H1 (cell line): ENCODE results near the gene LIPC. TPM values are rescaled to one million over a fixed set of nuclear protein-coding genes. Genes with fewer than 3 reads are reported as not detected.

Experiments used
- ASH2L ChIP-seq: fragments of 200-600, 300-600 bp; sonication (generic); IDR thresholded peaks from one replicate; pipeline ENCODE4 v1.7.1; 2017; ENCODE audit warnings: low read length
- ATF2 ChIP-seq: IDR thresholded peaks from 2 replicates; pipeline ENCODE4 v1.6.1; 2012; ENCODE audit warnings: low read length, inconsistent platforms
- RFX5 ChIP-seq: IDR thresholded peaks from 2 replicates; pipeline ENCODE4 v1.6.1; 2011; ENCODE audit warnings: low read depth, low read length, improper control_type of control experiment, borderline replicate concordance
- SAP30 ChIP-seq: fragments of 300-600 bp; sonication (generic); IDR thresholded peaks from 2 replicates; pipeline ENCODE4 v1.7.1; 2012; ENCODE audit warnings: low read length, moderate library complexity, mild to moderate bottlenecking, inconsistent platforms; ENCODE audit not compliant: insufficient read depth, insufficient replicate concordance
- SIX5 ChIP-seq: IDR thresholded peaks from 2 replicates; pipeline ENCODE4 v1.6.1; 2011; ENCODE audit warnings: mild to moderate bottlenecking, low read depth, low read length
- SP4 ChIP-seq: IDR thresholded peaks from 2 replicates; pipeline ENCODE4 v1.6.1; 2012; ENCODE audit warnings: low read length, inconsistent platforms
- ZNF274 ChIP-seq: IDR thresholded peaks from 2 replicates; pipeline ENCODE4 v1.7.0; 2012; ENCODE audit warnings: low read length, borderline replicate concordance; ENCODE audit errors: extremely low read depth
- polyA plus RNA-seq, 7 experiments: library from polyadenylated mRNA; depleted of rRNA in 3 of 7; stranded (reverse) in 5 of 7; unstranded in 2 of 7; fragments of >200 nt in 5 of 7; fragments of 200-250 nt in 2 of 7; gene quantifications; 1 replicate in 5 of 7; 2 replicates in 1 of 7; 4 replicates in 1 of 7; pipeline versions ENCODE4 v1.2.1 to v1.2.3, GENCODE V29; 2011 to 2013; ENCODE audit warnings: missing spikeins in 2 of 7, mixed read lengths in 2 of 7
- total RNA-seq: library from RNA; stranded (reverse); fragmentation: NEBNext Ultra II Directional; extraction: Animal tissue kit (Norgen Biotek cat#: 25700); gene quantifications from 2 replicates; pipeline ENCODE4 v1.2.1, GENCODE V29; 2021
- TF ChIP-seq, protein P1 (sequence below): fragments of 300-600 bp; sonication (generic); IDR thresholded peaks from 2 replicates; pipeline ENCODE4 v1.7.1; 2012; ENCODE audit warnings: low read length, moderate library complexity, mild to moderate bottlenecking, inconsistent platforms; ENCODE audit not compliant: insufficient replicate concordance

The LIPC gene
- total and polyA plus RNA-seq, 2 of the 8 experiments (the other 6 are each of a cell fraction or from before 2014, with no cell fraction given), result not detected

GRCh38 chr15:58401276-58401675, 30.5 kb upstream of the LIPC start (continued):
- TF ChIP-seq, protein P1, sequence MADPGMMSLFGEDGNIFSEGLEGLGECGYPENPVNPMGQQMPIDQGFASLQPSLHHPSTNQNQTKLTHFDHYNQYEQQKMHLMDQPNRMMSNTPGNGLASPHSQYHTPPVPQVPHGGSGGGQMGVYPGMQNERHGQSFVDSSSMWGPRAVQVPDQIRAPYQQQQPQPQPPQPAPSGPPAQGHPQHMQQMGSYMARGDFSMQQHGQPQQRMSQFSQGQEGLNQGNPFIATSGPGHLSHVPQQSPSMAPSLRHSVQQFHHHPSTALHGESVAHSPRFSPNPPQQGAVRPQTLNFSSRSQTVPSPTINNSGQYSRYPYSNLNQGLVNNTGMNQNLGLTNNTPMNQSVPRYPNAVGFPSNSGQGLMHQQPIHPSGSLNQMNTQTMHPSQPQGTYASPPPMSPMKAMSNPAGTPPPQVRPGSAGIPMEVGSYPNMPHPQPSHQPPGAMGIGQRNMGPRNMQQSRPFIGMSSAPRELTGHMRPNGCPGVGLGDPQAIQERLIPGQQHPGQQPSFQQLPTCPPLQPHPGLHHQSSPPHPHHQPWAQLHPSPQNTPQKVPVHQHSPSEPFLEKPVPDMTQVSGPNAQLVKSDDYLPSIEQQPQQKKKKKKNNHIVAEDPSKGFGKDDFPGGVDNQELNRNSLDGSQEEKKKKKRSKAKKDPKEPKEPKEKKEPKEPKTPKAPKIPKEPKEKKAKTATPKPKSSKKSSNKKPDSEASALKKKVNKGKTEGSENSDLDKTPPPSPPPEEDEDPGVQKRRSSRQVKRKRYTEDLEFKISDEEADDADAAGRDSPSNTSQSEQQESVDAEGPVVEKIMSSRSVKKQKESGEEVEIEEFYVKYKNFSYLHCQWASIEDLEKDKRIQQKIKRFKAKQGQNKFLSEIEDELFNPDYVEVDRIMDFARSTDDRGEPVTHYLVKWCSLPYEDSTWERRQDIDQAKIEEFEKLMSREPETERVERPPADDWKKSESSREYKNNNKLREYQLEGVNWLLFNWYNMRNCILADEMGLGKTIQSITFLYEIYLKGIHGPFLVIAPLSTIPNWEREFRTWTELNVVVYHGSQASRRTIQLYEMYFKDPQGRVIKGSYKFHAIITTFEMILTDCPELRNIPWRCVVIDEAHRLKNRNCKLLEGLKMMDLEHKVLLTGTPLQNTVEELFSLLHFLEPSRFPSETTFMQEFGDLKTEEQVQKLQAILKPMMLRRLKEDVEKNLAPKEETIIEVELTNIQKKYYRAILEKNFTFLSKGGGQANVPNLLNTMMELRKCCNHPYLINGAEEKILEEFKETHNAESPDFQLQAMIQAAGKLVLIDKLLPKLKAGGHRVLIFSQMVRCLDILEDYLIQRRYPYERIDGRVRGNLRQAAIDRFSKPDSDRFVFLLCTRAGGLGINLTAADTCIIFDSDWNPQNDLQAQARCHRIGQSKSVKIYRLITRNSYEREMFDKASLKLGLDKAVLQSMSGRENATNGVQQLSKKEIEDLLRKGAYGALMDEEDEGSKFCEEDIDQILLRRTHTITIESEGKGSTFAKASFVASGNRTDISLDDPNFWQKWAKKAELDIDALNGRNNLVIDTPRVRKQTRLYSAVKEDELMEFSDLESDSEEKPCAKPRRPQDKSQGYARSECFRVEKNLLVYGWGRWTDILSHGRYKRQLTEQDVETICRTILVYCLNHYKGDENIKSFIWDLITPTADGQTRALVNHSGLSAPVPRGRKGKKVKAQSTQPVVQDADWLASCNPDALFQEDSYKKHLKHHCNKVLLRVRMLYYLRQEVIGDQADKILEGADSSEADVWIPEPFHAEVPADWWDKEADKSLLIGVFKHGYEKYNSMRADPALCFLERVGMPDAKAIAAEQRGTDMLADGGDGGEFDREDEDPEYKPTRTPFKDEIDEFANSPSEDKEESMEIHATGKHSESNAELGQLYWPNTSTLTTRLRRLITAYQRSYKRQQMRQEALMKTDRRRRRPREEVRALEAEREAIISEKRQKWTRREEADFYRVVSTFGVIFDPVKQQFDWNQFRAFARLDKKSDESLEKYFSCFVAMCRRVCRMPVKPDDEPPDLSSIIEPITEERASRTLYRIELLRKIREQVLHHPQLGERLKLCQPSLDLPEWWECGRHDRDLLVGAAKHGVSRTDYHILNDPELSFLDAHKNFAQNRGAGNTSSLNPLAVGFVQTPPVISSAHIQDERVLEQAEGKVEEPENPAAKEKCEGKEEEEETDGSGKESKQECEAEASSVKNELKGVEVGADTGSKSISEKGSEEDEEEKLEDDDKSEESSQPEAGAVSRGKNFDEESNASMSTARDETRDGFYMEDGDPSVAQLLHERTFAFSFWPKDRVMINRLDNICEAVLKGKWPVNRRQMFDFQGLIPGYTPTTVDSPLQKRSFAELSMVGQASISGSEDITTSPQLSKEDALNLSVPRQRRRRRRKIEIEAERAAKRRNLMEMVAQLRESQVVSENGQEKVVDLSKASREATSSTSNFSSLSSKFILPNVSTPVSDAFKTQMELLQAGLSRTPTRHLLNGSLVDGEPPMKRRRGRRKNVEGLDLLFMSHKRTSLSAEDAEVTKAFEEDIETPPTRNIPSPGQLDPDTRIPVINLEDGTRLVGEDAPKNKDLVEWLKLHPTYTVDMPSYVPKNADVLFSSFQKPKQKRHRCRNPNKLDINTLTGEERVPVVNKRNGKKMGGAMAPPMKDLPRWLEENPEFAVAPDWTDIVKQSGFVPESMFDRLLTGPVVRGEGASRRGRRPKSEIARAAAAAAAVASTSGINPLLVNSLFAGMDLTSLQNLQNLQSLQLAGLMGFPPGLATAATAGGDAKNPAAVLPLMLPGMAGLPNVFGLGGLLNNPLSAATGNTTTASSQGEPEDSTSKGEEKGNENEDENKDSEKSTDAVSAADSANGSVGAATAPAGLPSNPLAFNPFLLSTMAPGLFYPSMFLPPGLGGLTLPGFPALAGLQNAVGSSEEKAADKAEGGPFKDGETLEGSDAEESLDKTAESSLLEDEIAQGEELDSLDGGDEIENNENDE, result no peak
- TF ChIP-seq SAP30 (no peak), ASH2L (no peak), RFX5 (no peak), ATF2 (no peak), SP4 (no peak), ZNF274 (no peak), SIX5 (no peak)
